NB4 (cell line): Measurements from ENCODE around the gene EXOC3.

ENCODE experiments used
- CTCF ChIP-seq: IDR thresholded peaks from one replicate; pipeline ENCODE4 v1.5.1; 2012; ENCODE audit warnings: low read depth, low read length
- MYC ChIP-seq: IDR thresholded peaks from 2 replicates; pipeline ENCODE4 v1.6.1; 2011; ENCODE audit warnings: low read depth, low read length
- POLR2A ChIP-seq: IDR thresholded peaks from 2 replicates; pipeline ENCODE4 v1.6.1; 2011; ENCODE audit warnings: mild to moderate bottlenecking; ENCODE audit not compliant: insufficient read length; ENCODE audit errors: extremely low read depth

GRCh38 chr5:488241-488640, 45.3 kb downstream of the EXOC3 start:
- TF ChIP-seq MYC: no peak
- TF ChIP-seq CTCF: no peak
- TF ChIP-seq POLR2A: no peak
